Neural crest cell (in vitro differentiated cells): ENCODE results near the gene ATR. TPM values are rescaled to one million over a fixed set of nuclear protein-coding genes. Genes with fewer than 3 reads are reported as not detected.

Source experiments
- DNase-seq: peaks from one replicate; pipeline ENCODE4 v3.0.0; 2021; ENCODE audit warnings: low read depth, mixed read lengths, low spot score
- H3K27ac Mint-ChIP-seq: one replicate; pipeline ENCODE4 v1.8.0; 2021; ENCODE audit warnings: mild to moderate bottlenecking, mixed read lengths; ENCODE audit not compliant: unreplicated experiment
- H3K27me3 Mint-ChIP-seq: 2 replicates; pipeline ENCODE4 v1.8.0; 2021; ENCODE audit warnings: low read depth, mild to moderate bottlenecking, mixed read lengths
- H3K36me3 Mint-ChIP-seq: 2 replicates; pipeline ENCODE4 v1.8.0; 2021; ENCODE audit warnings: low read depth, mild to moderate bottlenecking, mixed read lengths
- H3K4me1 Mint-ChIP-seq: 2 replicates; pipeline ENCODE4 v1.8.0; 2021; ENCODE audit warnings: mixed read lengths
- H3K4me3 Mint-ChIP-seq: one replicate; pipeline ENCODE4 v1.8.0; 2021; ENCODE audit warnings: mild to moderate bottlenecking, mixed read lengths
- H3K9me3 Mint-ChIP-seq: 2 replicates; pipeline ENCODE4 v1.8.0; 2021; ENCODE audit warnings: mixed read lengths
- long read RNA-seq: library from polyadenylated mRNA; unstranded; transcript quantifications from one replicate; pipeline ENCODE4 v2.0.0, GENCODE V29; 2020
- total RNA-seq: library from RNA; stranded (reverse); gene quantifications from 2 replicates; pipeline ENCODE4 v1.2.1, GENCODE V29; 2021
- TF ChIP-seq, protein P1 (sequence below): fragments of 200-600 bp; sonication (generic); conservative IDR thresholded peaks from 2 replicates; pipeline ENCODE4 v1.5.0; 2021; ENCODE audit warnings: antibody characterized with exemption, mild to moderate bottlenecking

Gene ATR
- 23.3 and 27.5 TPM in 2 replicates for total RNA-seq
- long read RNA-seq, partial matches to known transcripts: 20 of 28 reads
- long read RNA-seq, other reads (novel, unspliced or antisense): 8 of 28 reads

DNA sequence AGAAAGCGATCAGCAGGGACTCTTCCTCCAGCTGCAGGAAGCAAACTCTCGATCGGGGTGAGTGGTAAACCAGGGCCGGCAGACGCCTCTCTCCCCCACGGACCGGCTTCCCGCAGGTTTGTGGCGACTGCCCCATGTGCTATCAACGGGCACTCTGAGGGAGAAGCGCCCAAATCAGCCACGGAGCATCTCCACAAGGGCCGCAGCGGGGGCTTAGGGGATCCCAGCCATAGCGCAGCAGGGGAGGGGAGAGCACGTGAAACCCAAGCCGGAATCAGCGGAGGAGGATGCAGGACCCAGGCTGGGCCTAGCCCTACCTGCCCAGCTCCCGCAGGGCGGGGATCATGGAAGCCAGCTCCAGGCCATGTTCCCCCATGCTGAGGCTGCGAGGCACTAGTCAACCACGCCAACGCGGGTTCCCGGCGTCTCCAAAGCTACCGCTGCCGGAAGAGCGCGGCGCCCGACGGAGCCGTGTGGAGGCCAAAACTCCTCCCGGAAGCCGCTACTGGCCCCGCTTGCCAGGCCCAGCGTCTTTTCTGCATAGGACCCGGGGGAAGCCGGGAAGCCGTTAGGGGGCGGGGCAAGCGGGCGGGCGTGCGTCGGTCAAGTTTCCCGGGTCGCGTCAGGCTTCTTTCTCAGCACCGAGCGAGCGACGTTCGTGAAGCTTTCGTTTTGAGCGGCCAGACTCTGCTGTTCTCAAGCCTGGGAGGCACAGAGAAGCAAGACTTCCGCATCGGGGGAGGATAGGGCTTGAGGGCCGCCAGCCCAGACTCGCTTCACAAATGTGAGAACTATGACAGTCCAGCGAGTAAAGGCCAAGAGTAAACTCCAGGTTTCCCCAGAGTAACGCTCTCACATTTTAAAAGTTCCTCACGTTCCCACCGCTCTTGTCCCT lies at the start of gene ATR:
ATR (minus strand) TSS at position 405 of the 895 bp plus-strand sequence; CDS start at position 376, 29 bp downstream.
- TF ChIP-seq, protein P1, sequence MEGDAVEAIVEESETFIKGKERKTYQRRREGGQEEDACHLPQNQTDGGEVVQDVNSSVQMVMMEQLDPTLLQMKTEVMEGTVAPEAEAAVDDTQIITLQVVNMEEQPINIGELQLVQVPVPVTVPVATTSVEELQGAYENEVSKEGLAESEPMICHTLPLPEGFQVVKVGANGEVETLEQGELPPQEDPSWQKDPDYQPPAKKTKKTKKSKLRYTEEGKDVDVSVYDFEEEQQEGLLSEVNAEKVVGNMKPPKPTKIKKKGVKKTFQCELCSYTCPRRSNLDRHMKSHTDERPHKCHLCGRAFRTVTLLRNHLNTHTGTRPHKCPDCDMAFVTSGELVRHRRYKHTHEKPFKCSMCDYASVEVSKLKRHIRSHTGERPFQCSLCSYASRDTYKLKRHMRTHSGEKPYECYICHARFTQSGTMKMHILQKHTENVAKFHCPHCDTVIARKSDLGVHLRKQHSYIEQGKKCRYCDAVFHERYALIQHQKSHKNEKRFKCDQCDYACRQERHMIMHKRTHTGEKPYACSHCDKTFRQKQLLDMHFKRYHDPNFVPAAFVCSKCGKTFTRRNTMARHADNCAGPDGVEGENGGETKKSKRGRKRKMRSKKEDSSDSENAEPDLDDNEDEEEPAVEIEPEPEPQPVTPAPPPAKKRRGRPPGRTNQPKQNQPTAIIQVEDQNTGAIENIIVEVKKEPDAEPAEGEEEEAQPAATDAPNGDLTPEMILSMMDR: no peak
- H3K4me1 Mint-ChIP-seq: peaks cover 42% of the 10 kb centered on the region

GRCh38 chr3:142626971-142627370 lies 48.4 kb upstream of the ATR start:
- H3K27ac Mint-ChIP-seq: no peak overlapping the region
- DNase-seq: no peak
- no peaks in the 10 kb centered on the region for H3K27me3 Mint-ChIP-seq
- TF ChIP-seq, protein P1: no peak
- no peaks in the 10 kb centered on the region for H3K36me3 Mint-ChIP-seq
- H3K9me3 Mint-ChIP-seq: no peaks in the 10 kb centered on the region
- H3K4me1 Mint-ChIP-seq: no peaks in the 10 kb centered on the region
- H3K4me3 Mint-ChIP-seq: no peak overlapping the region

More for the DNA sequence above, at the start of gene ATR:
- H3K27ac Mint-ChIP-seq: peak within 1 kb of the TSS; percentile 98
- H3K4me3 Mint-ChIP-seq: peak within 1 kb of the TSS; percentile 96
- peak; percentile 93 for DNase-seq
- H3K36me3 Mint-ChIP-seq: no peaks in the 10 kb centered on the region
- no peaks in the 10 kb centered on the region for H3K9me3 Mint-ChIP-seq
- H3K27me3 Mint-ChIP-seq: peaks cover 18% of the 10 kb centered on the region

DNA sequence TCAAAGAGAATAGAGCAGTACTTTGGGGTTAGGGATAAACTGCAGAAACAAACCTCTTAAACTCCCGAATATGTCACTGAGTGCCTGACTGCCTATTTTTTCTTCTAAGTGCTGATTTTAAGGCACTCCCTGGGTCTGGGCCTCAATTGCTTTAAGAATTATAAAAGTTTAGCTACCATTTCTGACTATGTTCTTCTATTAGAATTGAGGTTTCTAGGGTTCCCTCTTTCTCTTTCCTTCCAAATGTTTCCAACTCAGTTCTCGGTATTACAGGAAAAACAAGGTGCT lies 46.6 kb upstream of the ATR start:
- TF ChIP-seq, protein P1: no peak
- Mint-ChIP-seq H3K4me1 (no peaks in the 10 kb centered on the region), H3K36me3 (no peaks in the 10 kb centered on the region), H3K27ac (no peak overlapping the region), H3K27me3 (no peaks in the 10 kb centered on the region), H3K4me3 (no peak overlapping the region), H3K9me3 (no peaks in the 10 kb centered on the region)
- DNase-seq: no peak

- Mint-ChIP-seq H3K4me3 (no peak overlapping the region), H3K36me3 (no peaks in the 10 kb centered on the region), H3K27me3 (no peaks in the 10 kb centered on the region), H3K27ac (no peak overlapping the region), H3K9me3 (no peaks in the 10 kb centered on the region), H3K4me1 (no peaks in the 10 kb centered on the region)
- TF ChIP-seq, protein P1: no peak
- DNase-seq: no peak
These were observed 46.0 kb upstream of the ATR start for GRCh38 chr3:142624341-142625152.

DNA sequence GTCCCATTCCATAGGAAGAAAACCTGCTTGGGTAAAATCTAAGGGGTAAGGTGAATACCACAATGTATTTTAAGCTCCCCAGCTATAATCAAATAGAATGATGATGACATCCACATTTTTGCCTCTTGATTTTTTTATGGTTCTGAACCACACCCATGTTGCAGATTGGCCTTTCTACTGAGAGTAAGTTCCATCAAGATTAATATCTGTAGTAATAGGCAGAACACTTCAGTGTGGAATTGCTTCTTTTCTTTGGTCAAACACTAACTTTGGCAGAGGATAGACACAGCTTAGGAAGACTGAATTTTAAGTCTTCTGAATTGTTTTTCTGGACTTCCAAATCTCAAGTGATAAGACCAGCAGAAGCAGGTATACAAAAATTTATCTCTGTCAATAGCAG lies 44.7 kb upstream of the ATR start:
- Mint-ChIP-seq H3K36me3 (no peaks in the 10 kb centered on the region), H3K4me1 (no peaks in the 10 kb centered on the region), H3K27ac (no peak overlapping the region), H3K4me3 (no peak overlapping the region), H3K9me3 (no peaks in the 10 kb centered on the region), H3K27me3 (no peaks in the 10 kb centered on the region)
- DNase-seq: no peak
- TF ChIP-seq, protein P1: no peak
